22Rv1 (cell line): ENCODE data around the gene BDNF.

Source experiments
- H3K27ac ChIP-seq: fragments of 450-650 bp; 2 replicates; pipeline ENCODE4 v1.5.1; 2017
- CTCF ChIP-seq: fragments of 450-650 bp; IDR thresholded peaks from 2 replicates; pipeline ENCODE4 v1.5.1; 2017; ENCODE audit warnings: mild to moderate bottlenecking
- ZFX ChIP-seq: fragments of 450-650 bp; IDR thresholded peaks from 2 replicates; pipeline ENCODE4 v1.6.1; 2017; ENCODE audit warnings: antibody characterized with exemption, borderline replicate concordance

BDNF gene

GRCh38 chr11:27722117-27722952 lies 22.1 kb upstream of the BDNF start:
- no peak overlapping the region for H3K27ac ChIP-seq

GRCh38 chr11:27721264-27722116 lies 21.2 kb upstream of the BDNF start:
- TF ChIP-seq ZFX: no peak
- TF ChIP-seq CTCF: no peak
- H3K27ac ChIP-seq: no peak overlapping the region

More at GRCh38 chr11:27722117-27722952, 22.1 kb upstream of the BDNF start:
- TF ChIP-seq CTCF (no peak), ZFX (no peak)

- H3K27ac ChIP-seq: peak overlapping the region; percentile 99
- peak; percentile 24 for TF ChIP-seq CTCF
- TF ChIP-seq ZFX: no peak
Observed at GRCh38 chr11:27720277-27720830, 20.1 kb upstream of the BDNF start.

- TF ChIP-seq CTCF: no peak
- no peak for TF ChIP-seq ZFX
- H3K27ac ChIP-seq: peak overlapping the region; percentile 99
Observed at GRCh38 chr11:27719546-27719925, 19.3 kb upstream of the BDNF start.

GRCh38 chr11:27718863-27719545 lies 18.7 kb upstream of the BDNF start:
- TF ChIP-seq ZFX: no peak
- no peak for TF ChIP-seq CTCF
- H3K27ac ChIP-seq: peak overlapping the region; percentile 99

- peak overlapping the region; percentile 99 for H3K27ac ChIP-seq
- TF ChIP-seq CTCF (no peak), ZFX (no peak)
Observed at GRCh38 chr11:27718346-27718862, 18.1 kb upstream of the BDNF start.
